Epithelial cell of esophagus (primary cell): ENCODE results near the gene CLSTN2.

Experiments used
- DNase-seq: peaks from one replicate; pipeline ENCODE4 v3.0.0; 2010; ENCODE audit warnings: low read depth
- H3K4me3 ChIP-seq: 2 replicates; pipeline ENCODE4 v1.5.1; 2011; ENCODE audit warnings: mild to moderate bottlenecking, low read length, control low read depth
- TF ChIP-seq, protein P1 (sequence below): IDR thresholded peaks from 2 replicates; pipeline ENCODE4 v1.5.1; 2011; ENCODE audit warnings: low read depth, mild to moderate bottlenecking, low read length, control low read depth, inconsistent platforms; ENCODE audit not compliant: insufficient read depth; ENCODE audit errors: missing control alignments

CLSTN2 gene

DNA sequence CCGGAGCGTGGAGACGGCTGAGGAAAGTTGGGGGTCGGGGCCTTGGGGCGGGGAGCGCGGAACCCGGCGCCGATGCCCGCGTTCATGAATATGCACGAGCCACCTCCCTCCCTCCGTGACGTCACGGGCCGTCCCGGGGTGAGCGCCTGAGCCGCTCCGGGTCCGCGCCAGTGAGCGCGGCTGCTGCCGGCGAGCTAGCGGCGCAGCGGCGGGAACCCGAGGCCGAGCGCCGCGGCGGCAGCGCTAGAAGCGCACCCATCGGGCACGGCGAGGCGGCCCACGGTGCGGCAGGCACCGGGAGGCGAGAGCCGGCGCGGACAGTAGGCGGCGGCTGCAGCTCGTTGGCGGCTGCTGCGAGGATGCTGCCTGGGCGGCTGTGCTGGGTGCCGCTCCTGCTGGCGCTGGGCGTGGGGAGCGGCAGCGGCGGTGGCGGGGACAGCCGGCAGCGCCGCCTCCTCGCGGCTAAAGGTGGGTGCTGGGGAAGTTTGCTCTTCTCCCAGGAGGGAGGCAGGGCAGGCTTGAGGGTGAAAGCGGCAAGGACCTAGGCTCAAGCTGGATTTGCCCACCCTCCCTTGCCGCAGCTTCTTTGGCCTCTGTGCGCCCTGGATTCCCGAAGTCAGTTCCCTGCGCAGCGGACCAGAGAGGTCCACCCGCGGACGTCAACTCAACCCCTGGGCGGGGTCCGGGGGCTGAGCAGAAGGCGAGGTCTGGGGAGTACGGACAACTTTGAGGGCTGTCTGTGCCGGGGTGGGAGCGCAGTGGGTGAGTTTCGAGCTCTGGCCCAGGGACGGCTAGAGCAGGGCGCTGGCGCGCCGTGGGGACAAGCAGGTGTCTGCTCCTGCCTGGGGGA, at the start of gene CLSTN2:
TSS of gene CLSTN2 (plus strand) at position 170 of the 850 bp plus-strand sequence.
- TF ChIP-seq, protein P1, sequence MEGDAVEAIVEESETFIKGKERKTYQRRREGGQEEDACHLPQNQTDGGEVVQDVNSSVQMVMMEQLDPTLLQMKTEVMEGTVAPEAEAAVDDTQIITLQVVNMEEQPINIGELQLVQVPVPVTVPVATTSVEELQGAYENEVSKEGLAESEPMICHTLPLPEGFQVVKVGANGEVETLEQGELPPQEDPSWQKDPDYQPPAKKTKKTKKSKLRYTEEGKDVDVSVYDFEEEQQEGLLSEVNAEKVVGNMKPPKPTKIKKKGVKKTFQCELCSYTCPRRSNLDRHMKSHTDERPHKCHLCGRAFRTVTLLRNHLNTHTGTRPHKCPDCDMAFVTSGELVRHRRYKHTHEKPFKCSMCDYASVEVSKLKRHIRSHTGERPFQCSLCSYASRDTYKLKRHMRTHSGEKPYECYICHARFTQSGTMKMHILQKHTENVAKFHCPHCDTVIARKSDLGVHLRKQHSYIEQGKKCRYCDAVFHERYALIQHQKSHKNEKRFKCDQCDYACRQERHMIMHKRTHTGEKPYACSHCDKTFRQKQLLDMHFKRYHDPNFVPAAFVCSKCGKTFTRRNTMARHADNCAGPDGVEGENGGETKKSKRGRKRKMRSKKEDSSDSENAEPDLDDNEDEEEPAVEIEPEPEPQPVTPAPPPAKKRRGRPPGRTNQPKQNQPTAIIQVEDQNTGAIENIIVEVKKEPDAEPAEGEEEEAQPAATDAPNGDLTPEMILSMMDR, result no peak
- H3K4me3 ChIP-seq, result no peak within 1 kb of the TSS
- peak; percentile 42 for DNase-seq

DNA sequence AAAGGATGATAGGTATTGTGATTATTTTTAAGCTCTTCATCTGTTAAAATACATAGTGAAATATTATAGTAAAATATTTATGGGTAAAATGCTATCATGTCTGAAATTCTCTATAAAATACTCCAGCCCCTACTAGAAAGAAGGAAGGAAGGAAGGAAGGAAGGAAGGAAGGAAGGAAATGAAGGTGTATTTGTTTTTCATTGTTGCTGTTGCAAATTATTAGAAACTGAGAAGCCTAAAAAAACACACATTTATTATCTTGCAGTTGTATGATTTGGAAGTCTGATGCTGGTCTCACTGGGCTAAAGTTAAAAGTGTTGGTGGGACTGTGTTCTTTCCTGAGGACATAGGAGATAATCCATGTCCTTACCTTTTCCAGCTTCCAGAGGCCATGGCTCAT, 47.6 kb upstream of the CLSTN2 start:
- H3K4me3 ChIP-seq, result no peak overlapping the region
- TF ChIP-seq, protein P1, result no peak
- DNase-seq, result no peak

DNA sequence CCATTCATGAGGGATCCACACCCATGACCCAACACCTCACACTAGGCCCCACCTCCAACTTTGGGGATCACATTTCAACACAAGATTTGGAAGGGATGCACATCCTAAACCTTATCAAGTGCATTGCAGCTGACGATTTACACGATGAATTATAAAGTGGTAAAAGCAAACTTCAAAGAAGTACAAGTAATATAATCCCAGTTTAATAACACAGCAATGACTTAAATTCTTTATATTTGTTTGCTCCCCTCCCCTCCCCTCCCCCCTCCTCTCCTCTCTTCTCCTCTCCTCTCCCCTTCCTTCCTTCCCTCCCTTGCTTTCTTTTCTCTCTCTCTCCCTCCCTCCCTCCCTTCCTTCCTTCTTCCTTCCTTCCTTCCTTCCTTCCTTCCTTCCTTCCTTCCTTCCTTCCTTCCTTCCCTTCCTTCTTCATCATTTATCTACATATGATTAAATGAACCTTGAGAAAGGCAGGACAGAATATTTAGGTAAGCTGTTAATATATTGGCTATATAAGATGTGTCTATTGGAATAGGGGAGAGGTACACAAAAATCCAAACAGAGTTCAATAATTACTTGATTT, 46.3 kb upstream of the CLSTN2 start:
- H3K4me3 ChIP-seq, result no peak overlapping the region
- TF ChIP-seq, protein P1, result no peak
- no peak for DNase-seq

DNA sequence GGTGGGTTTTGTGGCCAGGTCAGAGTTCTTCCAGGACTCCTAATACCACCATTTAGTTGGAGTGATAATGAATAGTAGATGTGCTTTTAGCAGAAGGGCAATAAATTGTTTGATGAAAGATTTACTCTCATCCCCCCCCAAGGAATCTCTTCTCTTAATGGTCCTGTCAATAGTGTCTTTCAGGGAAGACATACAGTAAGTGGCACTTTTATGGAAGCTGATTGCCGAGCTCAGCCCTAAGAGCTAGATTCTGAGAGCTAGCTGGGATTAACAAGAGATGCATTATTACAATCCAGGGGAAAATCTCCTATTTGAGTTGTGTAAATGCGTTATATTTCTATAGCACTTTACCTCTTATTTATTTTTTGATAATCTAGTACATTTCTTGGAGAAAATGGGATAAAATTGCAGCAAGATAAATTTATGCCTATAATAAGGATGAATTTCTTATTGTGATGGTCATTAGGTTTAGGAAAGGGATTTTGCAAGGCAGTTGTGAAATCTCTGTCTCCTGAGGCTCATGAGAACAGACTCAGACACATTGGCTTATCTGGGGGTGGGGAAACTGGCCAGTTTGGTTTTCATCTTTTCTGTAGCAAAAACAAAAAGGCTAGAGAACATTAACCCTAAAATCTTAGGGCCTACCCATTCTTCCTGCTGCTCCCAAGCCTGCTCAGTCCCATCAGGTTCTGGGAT, 41.6 kb upstream of the CLSTN2 start:
- no peak overlapping the region for H3K4me3 ChIP-seq
- no peak for DNase-seq
- TF ChIP-seq, protein P1, result no peak

DNA sequence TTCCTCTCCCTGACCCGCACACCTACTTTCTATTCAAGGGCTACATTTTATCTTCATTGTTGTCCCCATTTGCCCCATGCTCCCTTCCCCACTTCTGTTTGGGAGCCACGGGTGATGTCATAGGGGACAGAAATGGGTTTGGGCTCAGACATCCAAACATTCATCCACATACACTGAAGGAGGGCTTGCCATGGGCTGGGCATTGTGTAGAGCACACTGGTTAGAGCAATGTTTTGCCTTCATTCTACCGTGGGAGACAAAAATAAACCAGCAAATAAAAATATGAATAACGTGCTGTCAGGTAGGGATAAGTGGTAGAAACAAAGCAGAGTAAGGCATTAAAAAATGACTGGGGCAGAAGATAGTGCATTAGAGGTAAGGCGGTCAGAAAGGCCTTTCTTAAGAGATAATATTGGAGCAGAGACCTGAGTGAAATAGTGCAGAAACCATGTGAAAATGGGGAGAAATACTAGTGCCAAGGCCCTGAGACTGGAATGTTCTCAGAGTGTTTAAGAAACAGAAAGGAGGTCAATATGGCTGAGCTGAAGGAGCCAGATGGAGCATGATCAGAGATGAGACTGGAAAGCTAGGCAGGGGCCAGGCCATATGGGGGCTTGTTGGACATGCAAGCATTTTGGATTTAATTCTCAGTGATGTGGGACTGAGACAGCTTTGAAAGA, 40.9 kb upstream of the CLSTN2 start:
- TF ChIP-seq, protein P1, result no peak
- no peak overlapping the region for H3K4me3 ChIP-seq
- DNase-seq, result no peak

DNA sequence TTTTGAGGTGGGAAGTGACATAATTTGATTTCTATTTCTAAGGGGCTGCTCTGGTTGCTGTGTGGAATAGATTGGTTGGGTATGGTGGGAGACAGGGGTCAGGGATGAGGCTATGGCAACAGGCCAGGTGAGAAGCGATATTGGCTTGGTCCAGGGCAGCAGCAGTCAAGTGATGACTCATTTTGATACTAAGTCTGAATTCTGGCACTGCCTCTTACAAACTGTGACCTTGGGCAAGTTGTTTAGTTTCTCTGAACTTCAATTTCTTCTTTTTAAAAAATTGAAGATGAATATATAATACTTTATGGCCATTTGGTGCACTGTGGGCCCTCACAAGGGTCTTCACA, 40.4 kb upstream of the CLSTN2 start:
- DNase-seq, result no peak
- H3K4me3 ChIP-seq, result no peak overlapping the region
- TF ChIP-seq, protein P1, result no peak
